Measurements from ENCODE around the gene BNC2. TPM values are rescaled to one million over a fixed set of nuclear protein-coding genes. Genes with fewer than 3 reads are reported as not detected.
A peak's percentile ranks its signal among the peaks of the same experiment; 100 is the strongest.

The BNC2 gene
- total RNA-seq, 1 donor from 2014 or later: 2.9 TPM

DNA sequence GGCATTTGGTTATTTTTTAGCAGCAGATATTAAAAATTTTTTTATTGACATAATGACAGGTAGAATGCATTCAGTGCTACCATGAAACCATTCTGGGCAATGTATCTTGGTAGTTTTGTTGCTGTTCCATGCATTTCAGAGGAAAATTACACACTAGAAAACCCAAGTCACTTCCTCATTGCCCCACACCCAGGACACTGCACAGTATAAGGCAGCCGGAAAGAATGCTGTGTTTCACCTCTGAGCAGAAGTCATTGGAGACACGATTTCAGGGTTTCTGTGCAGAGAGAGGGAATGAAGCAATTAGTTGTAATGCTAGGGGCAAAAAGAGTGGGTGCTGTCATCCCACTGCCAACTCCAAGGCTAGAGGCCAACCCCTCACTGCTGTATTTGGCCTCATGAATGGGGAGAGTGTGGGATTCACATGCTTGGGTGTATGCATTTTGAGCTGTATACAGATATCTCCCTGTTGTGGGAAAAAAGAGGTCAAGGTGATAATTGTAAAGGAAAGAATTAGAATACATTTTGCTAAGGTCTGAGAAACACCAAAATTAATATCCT lies 290.5 kb downstream of the BNC2 start:
- H3K4me3 ChIP-seq (ENCODE audit: low read depth, low read length): no peak overlapping the region
- TF ChIP-seq, protein P1, sequence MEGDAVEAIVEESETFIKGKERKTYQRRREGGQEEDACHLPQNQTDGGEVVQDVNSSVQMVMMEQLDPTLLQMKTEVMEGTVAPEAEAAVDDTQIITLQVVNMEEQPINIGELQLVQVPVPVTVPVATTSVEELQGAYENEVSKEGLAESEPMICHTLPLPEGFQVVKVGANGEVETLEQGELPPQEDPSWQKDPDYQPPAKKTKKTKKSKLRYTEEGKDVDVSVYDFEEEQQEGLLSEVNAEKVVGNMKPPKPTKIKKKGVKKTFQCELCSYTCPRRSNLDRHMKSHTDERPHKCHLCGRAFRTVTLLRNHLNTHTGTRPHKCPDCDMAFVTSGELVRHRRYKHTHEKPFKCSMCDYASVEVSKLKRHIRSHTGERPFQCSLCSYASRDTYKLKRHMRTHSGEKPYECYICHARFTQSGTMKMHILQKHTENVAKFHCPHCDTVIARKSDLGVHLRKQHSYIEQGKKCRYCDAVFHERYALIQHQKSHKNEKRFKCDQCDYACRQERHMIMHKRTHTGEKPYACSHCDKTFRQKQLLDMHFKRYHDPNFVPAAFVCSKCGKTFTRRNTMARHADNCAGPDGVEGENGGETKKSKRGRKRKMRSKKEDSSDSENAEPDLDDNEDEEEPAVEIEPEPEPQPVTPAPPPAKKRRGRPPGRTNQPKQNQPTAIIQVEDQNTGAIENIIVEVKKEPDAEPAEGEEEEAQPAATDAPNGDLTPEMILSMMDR (conservative IDR thresholded peaks at IDR 0.05; ENCODE audit: low read depth, low read length): no peak
- DNase-seq (ENCODE audit: low read depth): no peak

DNA sequence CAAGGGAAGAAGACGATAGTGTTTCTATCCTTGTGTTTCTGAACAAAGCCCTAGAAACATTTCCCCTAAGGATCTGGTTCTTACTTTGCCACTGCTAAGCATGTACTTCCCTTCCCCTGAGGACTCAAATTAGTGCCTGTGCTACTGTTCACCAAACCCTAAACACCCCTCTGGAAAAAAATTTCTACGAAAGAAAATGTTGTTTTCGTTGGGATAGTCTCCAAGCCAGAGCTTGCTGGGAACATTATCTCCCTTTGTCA lies 294.6 kb downstream of the BNC2 start:
- H3K4me3 ChIP-seq (ENCODE audit: low read depth, low read length): no peak overlapping the region
- TF ChIP-seq, protein P1 (conservative IDR thresholded peaks at IDR 0.05; ENCODE audit: low read depth, low read length): no peak
- DNase-seq (ENCODE audit: low read depth): no peak

DNA sequence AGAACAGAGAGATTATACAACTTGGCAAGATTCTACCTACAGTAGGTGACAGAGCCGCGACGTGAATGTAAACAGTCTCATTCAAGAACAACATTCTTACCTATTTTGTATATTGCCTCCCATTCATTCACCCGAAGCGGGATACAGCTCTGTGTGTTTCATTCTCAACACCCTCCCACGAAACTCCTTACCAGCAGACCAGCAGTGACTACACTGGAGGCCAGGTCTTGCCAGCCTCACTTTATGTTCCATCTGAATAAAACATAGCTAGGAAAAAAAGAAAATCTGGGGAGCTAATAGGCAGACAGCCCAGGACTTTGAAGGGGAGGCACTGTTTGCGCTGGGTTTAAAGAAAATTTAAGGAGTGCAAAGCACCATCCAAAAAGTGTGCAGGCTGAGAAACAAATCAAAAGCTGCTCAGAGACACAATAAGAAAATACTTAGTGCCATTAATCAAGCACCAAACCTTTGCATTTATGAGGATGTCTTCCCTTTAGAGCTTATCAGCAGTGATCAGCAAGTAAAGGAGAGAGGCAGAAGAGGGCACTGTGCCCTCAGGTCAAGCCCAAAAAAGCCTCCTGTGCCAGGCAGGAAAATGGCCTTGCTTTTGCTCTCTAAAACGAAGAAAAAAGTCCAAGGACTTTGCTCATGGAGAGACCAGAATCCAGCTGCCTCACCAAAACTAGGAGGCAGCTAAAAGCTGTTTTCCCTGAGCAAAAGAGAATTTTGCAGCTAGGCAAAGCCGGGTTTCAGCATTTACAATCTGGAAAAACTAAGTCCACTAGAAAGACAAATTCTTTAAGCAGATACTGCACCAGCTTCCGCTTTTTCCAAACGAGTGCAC lies 295.1 kb downstream of the BNC2 start:
- TF ChIP-seq, protein P1 (conservative IDR thresholded peaks at IDR 0.05; ENCODE audit: low read depth, low read length): peak; percentile 43
- no peak for DNase-seq (ENCODE audit: low read depth)
- no peak overlapping the region for H3K4me3 ChIP-seq (ENCODE audit: low read depth, low read length)

DNA sequence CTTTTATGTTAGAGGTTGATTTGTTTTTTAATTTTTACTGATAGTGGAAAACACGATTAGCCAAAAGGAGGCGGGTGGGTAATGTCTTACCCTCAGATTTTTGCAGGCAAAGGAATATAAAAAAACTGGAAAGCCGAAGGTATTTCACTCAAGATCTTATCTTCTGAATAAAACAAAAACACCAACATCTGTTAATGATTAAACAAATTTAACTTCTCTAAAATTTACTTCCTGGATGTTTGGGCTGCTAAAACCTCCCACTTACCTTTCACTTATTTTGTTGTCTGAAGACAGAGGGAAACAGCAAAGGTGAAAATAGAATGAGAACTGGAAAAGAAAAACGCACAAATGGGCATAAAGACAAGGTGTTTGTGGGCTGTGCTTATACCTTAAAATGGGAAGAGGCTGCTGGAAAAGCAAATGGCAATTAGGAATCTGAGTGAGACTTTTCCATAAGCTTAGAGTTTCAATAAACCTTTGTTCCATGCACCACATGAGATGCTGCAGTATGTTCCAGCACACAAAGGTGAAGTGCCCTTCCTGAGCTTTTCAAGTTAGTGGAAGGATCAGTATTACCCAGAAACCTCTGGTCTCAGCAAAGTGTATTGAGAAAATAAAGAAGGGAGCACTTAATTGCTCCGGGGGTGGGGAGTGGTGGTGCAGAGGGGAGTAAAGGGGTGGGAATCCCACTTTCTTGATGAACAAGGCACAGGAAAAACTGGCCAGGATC lies 298.3 kb downstream of the BNC2 start:
- TF ChIP-seq, protein P1 (conservative IDR thresholded peaks at IDR 0.05; ENCODE audit: low read depth, low read length): no peak
- no peak for DNase-seq (ENCODE audit: low read depth)

DNA sequence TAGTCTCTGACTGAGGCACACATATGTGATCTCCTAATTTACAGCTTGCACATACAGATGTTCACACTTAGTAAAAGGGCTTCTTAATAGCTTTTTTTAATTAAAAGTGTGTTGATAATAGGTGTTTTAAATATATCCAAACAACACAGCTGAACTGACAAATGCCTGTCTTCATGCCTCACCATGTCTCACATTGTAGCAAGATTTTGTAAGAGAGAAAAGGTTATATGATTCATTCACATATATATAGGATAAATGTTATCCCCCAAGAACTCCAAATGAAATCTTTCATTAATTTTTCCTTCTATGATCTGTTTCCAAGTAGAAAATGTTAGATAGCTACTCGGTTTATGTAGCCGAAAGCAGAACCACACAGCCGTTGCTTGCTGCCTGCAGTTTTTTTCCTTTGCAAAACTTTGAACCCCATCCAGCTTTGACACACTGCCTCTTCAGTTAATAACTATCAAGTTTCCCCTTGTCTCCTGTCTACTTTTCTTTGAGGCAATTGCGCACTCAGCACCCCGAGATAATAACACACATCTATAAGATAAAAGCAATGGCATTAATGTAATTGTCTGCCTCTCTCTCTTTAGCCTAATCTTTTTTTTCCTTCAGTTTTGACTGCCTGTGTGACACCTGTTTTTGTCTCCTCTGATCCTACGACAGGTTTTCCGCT lies 299.2 kb downstream of the BNC2 start:
- peak overlapping the region; percentile 19 for H3K4me3 ChIP-seq (ENCODE audit: low read depth, low read length)
- DNase-seq (ENCODE audit: low read depth): no peak
- TF ChIP-seq, protein P1 (conservative IDR thresholded peaks at IDR 0.05; ENCODE audit: low read depth, low read length): no peak

More for the DNA sequence above, 298.3 kb downstream of the BNC2 start:
- H3K4me3 ChIP-seq (ENCODE audit: low read depth, low read length): peak overlapping the region; percentile 19

DNA sequence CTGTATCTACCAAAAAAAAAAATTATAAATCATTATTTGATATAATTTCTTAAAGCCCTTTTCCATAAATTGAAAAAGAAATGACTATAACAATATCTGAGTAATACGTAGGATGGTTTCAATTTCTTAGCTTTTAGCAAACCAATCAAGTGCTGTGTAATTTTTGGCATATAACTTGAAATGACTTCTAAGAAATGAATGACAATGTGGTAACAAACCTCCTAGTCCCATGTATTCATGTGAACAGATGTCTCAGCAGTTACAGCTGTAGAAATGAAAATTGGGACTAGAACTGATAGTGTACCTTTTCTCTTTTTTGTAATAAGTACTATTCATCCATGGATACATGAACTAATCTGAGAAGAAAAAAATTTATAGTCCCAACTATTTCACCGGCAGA lies 307.0 kb downstream of the BNC2 start:
- TF ChIP-seq, protein P1 (conservative IDR thresholded peaks at IDR 0.05; ENCODE audit: low read depth, low read length): no peak
- DNase-seq (ENCODE audit: low read depth): no peak
- H3K4me3 ChIP-seq (ENCODE audit: low read depth, low read length): no peak overlapping the region

Data from epithelial cell of proximal tubule (primary cell).